H1 (cell line): ENCODE measurements around the gene EPB42. TPM values are rescaled to one million over a fixed set of nuclear protein-coding genes. Genes with fewer than 3 reads are reported as not detected.

ENCODE experiments used
- CTCF ChIA-PET: fragments of 300-600 bp; sonication (Branson Sonifier 250); formaldehyde crosslinking; loops from one replicate; lab custom pipeline; 2021; ENCODE audit not compliant: partially characterized antibody; lab: Charles Lee
- POLR2A ChIA-PET: fragments of 300-600 bp; sonication (Branson Sonifier 250); formaldehyde crosslinking; loops from one replicate; lab custom pipeline; 2021; ENCODE audit warnings: inconsistent platforms; ENCODE audit not compliant: partially characterized antibody; lab: Charles Lee
- DNase-seq, 2 experiments: peaks; one replicate each; pipeline versions ENCODE4 v3.0.0 to v3.0.0-alpha.2; 2010 to 2022; ENCODE audit warnings: low spot score in 2 of 2, low read depth in 1 of 2, mixed read lengths in 1 of 2
- FAIRE-seq: peaks from 2 replicates; lab custom pipeline; 2011; peaks lifted over from hg19 to GRCh38; lab: Jason Lieb, UNC
- H2AFZ ChIP-seq: 2 replicates; pipeline ENCODE4 v1.8.1; 2012; ENCODE audit warnings: low read length, inconsistent platforms
- H2AK5ac ChIP-seq: 2 replicates; pipeline ENCODE4 v1.6.1; 2013; ENCODE audit warnings: low read depth, low read length
- H2BK120ac ChIP-seq: replicated peaks from 2 replicates; pipeline ENCODE3; 2013; ENCODE audit warnings: low read depth, low read length, inconsistent platforms
- H2BK12ac ChIP-seq: 2 replicates; pipeline ENCODE4 v1.6.1; 2013; ENCODE audit warnings: low read depth, low read length
- H2BK15ac ChIP-seq: 2 replicates; pipeline ENCODE4 v1.6.1; 2013; ENCODE audit warnings: low read length
- H2BK20ac ChIP-seq: 2 replicates; pipeline ENCODE4 v1.6.1; 2013; ENCODE audit warnings: low read length
- H2BK5ac ChIP-seq: 2 replicates; pipeline ENCODE4 v1.6.1; 2013; ENCODE audit warnings: low read depth, low read length
- H3K14ac ChIP-seq: 2 replicates; pipeline ENCODE4 v1.6.1; 2013; ENCODE audit warnings: inconsistent platforms; ENCODE audit not compliant: insufficient read length
- H3K18ac ChIP-seq: 2 replicates; pipeline ENCODE4 v1.6.1; 2013; ENCODE audit warnings: low read length; ENCODE audit errors: extremely low read depth
- H3K23ac ChIP-seq: 2 replicates; pipeline ENCODE4 v1.6.1; 2013; ENCODE audit warnings: inconsistent platforms; ENCODE audit not compliant: insufficient read length
- H3K23me2 ChIP-seq: 2 replicates; pipeline ENCODE4 v1.6.1; 2013; ENCODE audit warnings: low read depth, low read length
- H3K27ac ChIP-seq: 2 replicates; pipeline ENCODE4 v1.6.1; 2011; ENCODE audit warnings: low read depth, low read length, inconsistent platforms
- H3K27me3 ChIP-seq, 4 experiments: replicated peaks in 1 of 4; 1 replicate in 1 of 4; 2 replicates in 3 of 4; pipeline versions ENCODE4 v1.6.1 to v1.8.1; 2011 to 2013; ENCODE audit warnings: low read length in 3 of 4, mild to moderate bottlenecking in 3 of 4, inconsistent platforms in 2 of 4, mixed read lengths in 2 of 4, moderate library complexity in 1 of 4; ENCODE audit not compliant: control insufficient read depth in 3 of 4, insufficient read depth in 3 of 4; ENCODE audit errors: extremely low read depth in 1 of 4
- H3K36me3 ChIP-seq, 4 experiments: 2 replicates each; pipeline versions ENCODE4 v1.6.1 to v1.8.1; 2011 to 2013; ENCODE audit warnings: mild to moderate bottlenecking in 4 of 4, low read length in 3 of 4, moderate library complexity in 2 of 4, control low read depth in 1 of 4, inconsistent platforms in 1 of 4; ENCODE audit not compliant: insufficient read depth in 4 of 4, control insufficient read depth in 2 of 4
- H3K4ac ChIP-seq: replicated peaks from 2 replicates; pipeline ENCODE3; 2013; ENCODE audit warnings: low read length, low read depth, mixed read lengths, inconsistent platforms; ENCODE audit not compliant: insufficient read length
- H3K4me1 ChIP-seq, 4 experiments: replicated peaks in 1 of 4; 1 replicate in 1 of 4; 2 replicates in 3 of 4; pipeline versions ENCODE4 v1.6.1 to v1.8.1; 2011 to 2013; ENCODE audit warnings: low read length in 3 of 4, inconsistent platforms in 2 of 4, mixed read lengths in 1 of 4; ENCODE audit not compliant: insufficient read depth in 4 of 4, control insufficient read depth in 3 of 4
- H3K4me2 ChIP-seq, 2 experiments: 2 replicates each; pipeline versions ENCODE4 v1.6.1 to v1.8.1; 2011 to 2013; ENCODE audit warnings: low read depth in 2 of 2, low read length in 2 of 2, control low read depth in 1 of 2, inconsistent platforms in 1 of 2, mild to moderate bottlenecking in 1 of 2; ENCODE audit not compliant: insufficient read depth in 1 of 2
- H3K4me3 ChIP-seq, 4 experiments: fragments of 200-600, 300-600 bp in 1 of 4; sonication (generic), shearing (Covaris generic), sonication (Bioruptor Twin) in 1 of 4; 2 replicates each; pipeline versions ENCODE4 v1.5.1 to v1.8.1; 2011 to 2016; ENCODE audit warnings: low read length in 4 of 4, low read depth in 3 of 4, control low read depth in 2 of 4, inconsistent platforms in 2 of 4, mild to moderate bottlenecking in 2 of 4, mixed read lengths in 1 of 4, moderate library complexity in 1 of 4; ENCODE audit not compliant: insufficient read depth in 2 of 4; ENCODE audit errors: extremely low read depth in 1 of 4
- H3K56ac ChIP-seq: replicated peaks from 2 replicates; pipeline ENCODE3; 2013; ENCODE audit warnings: low read depth, mild to moderate bottlenecking, mixed read lengths, low read length, inconsistent platforms; ENCODE audit not compliant: insufficient read length
- H3K79me1 ChIP-seq: 2 replicates; pipeline ENCODE4 v1.6.1; 2013; ENCODE audit warnings: low read depth, low read length, control low read depth
- H3K79me2 ChIP-seq, 2 experiments: 2 replicates each; pipeline versions ENCODE4 v1.6.1 to v1.8.1; 2012 to 2013; ENCODE audit warnings: low read length in 2 of 2, mild to moderate bottlenecking in 2 of 2, inconsistent platforms in 1 of 2; ENCODE audit not compliant: insufficient read depth in 2 of 2, control insufficient read depth in 1 of 2
- H3K9ac ChIP-seq, 4 experiments: replicated peaks in 1 of 4; 1 replicate in 1 of 4; 2 replicates in 3 of 4; pipeline versions ENCODE4 v1.6.1 to v1.8.1; 2011 to 2013; ENCODE audit warnings: low read depth in 3 of 4, low read length in 3 of 4, control low read depth in 2 of 4, mild to moderate bottlenecking in 2 of 4, moderate library complexity in 2 of 4, inconsistent platforms in 1 of 4; ENCODE audit errors: extremely low read depth in 1 of 4
- H3K9me3 ChIP-seq, 2 experiments: 2 replicates each; pipeline versions ENCODE4 v1.6.1 to v1.8.1; 2012 to 2013; ENCODE audit warnings: mild to moderate bottlenecking in 2 of 2, moderate library complexity in 2 of 2, control low read depth in 1 of 2, inconsistent platforms in 1 of 2, low read depth in 1 of 2, low read length in 1 of 2, mixed read lengths in 1 of 2; ENCODE audit not compliant: insufficient read depth in 2 of 2
- H4K20me1 ChIP-seq, 2 experiments: replicated peaks in 1 of 2; 2 replicates each; pipeline versions ENCODE3 to v1.8.1; 2011 to 2013; ENCODE audit warnings: inconsistent platforms in 2 of 2, low read length in 2 of 2, mild to moderate bottlenecking in 1 of 2; ENCODE audit not compliant: insufficient read depth in 2 of 2, control insufficient read depth in 1 of 2
- H4K5ac ChIP-seq: 2 replicates; pipeline ENCODE4 v1.6.1; 2013; ENCODE audit warnings: low read length, low read depth, mixed read lengths, inconsistent platforms; ENCODE audit not compliant: insufficient read length
- H4K8ac ChIP-seq: 2 replicates; pipeline ENCODE4 v1.8.0; 2013; ENCODE audit warnings: mild to moderate bottlenecking, moderate library complexity, low read length, inconsistent platforms; ENCODE audit not compliant: insufficient read depth; ENCODE audit errors: extremely low read depth
- H4K91ac ChIP-seq: replicated peaks from 2 replicates; pipeline ENCODE3; 2013; ENCODE audit warnings: low read length, mixed read lengths, inconsistent platforms; ENCODE audit not compliant: insufficient read length
- EZH2 ChIP-seq: fragments of 200-600 bp; sonication (generic); IDR thresholded peaks from 2 replicates; pipeline ENCODE4 v1.7.1; 2012; ENCODE audit warnings: low read depth, mild to moderate bottlenecking, moderate library complexity, low read length, inconsistent platforms; ENCODE audit not compliant: severe bottlenecking
- FOSL1 ChIP-seq: IDR thresholded peaks from 2 replicates; pipeline ENCODE4 v1.6.1; 2011; ENCODE audit warnings: mild to moderate bottlenecking, low read depth, low read length, moderate library complexity; ENCODE audit not compliant: insufficient read depth
- GTF2F1 ChIP-seq: IDR thresholded peaks from 2 replicates; pipeline ENCODE4 v1.6.1; 2012; ENCODE audit warnings: low read depth, low read length, improper control_type of control experiment, borderline replicate concordance
- KDM5A ChIP-seq: fragments of 200-600 bp; IDR thresholded peaks from 2 replicates; pipeline ENCODE4 v1.7.1; 2012; ENCODE audit warnings: mild to moderate bottlenecking, low read length, inconsistent platforms, mixed read lengths
- YY1 ChIP-seq: IDR thresholded peaks from 2 replicates; pipeline ENCODE4 v1.6.1; 2011; ENCODE audit warnings: low read depth, mild to moderate bottlenecking, low read length
- WGBS, 2 experiments: shearing (Covaris generic) in 1 of 2; methylation state at CpG; one replicate each; pipeline versions ENCODE4 v1.1.6 to v1.1.7; 2013 to 2015; ENCODE audit warnings: low lambda C conversion rate in 2 of 2, mixed read lengths in 2 of 2, inconsistent platforms in 1 of 2, low coverage in 1 of 2, missing lambda C conversion rate in 1 of 2; ENCODE audit not compliant: insufficient replicate concordance in 2 of 2, insufficient coverage in 1 of 2, insufficient read length in 1 of 2; ENCODE audit errors: extremely low coverage in 1 of 2, missing lambda C conversion rate in 1 of 2; 5-methylcytosine and 5-hydroxymethylcytosine counted together
- polyA plus RNA-seq, 7 experiments: library from polyadenylated mRNA; depleted of rRNA in 3 of 7; stranded (reverse) in 5 of 7; unstranded in 2 of 7; fragments of >200 nt in 5 of 7; fragments of 200-250 nt in 2 of 7; gene quantifications; 1 replicate in 5 of 7; 2 replicates in 1 of 7; 4 replicates in 1 of 7; pipeline versions ENCODE4 v1.2.1 to v1.2.3, GENCODE V29; 2011 to 2013; ENCODE audit warnings: missing spikeins in 2 of 7, mixed read lengths in 2 of 7
- total RNA-seq: library from RNA; stranded (reverse); fragmentation: NEBNext Ultra II Directional; extraction: Animal tissue kit (Norgen Biotek cat#: 25700); gene quantifications from 2 replicates; pipeline ENCODE4 v1.2.1, GENCODE V29; 2021
- TF ChIP-seq, protein P1 (sequence below), 3 experiments: IDR thresholded peaks; 1 replicate in 2 of 3; 2 replicates in 1 of 3; pipeline versions ENCODE4 v1.5.1 to v1.6.1; 2011; ENCODE audit warnings: low read length in 3 of 3, mild to moderate bottlenecking in 3 of 3, inconsistent platforms in 2 of 3, low read depth in 1 of 3, moderate library complexity in 1 of 3; ENCODE audit not compliant: insufficient read depth in 1 of 3; ENCODE audit errors: control extremely low read depth in 1 of 3

Gene EPB42
- total and polyA plus RNA-seq, 2 of the 8 experiments (the other 6 are each of a cell fraction or from before 2014, with no cell fraction given) = not detected

- DNase-seq (no peak), FAIRE-seq (no peak)
- Histone ChIP-seq H3K27me3 (peaks cover 0 to 2% (median 0%) of the 10 kb centered on the region in 4 experiments; a peak in 2 of 7 replicates), H2AK5ac (no peak overlapping the region), H3K18ac (no peak overlapping the region), H3K4me3 (no peak overlapping the region), H3K23me2 (peaks cover 1% of the 10 kb centered on the region; the same call in 1 of the 2 replicates)
- ChIA-PET CTCF (interaction anchor here (1.4 to 8.7 kb wide), 6 partner anchors 10 to 69 kb away, joined by 4 to 65 read pairs (median 10); no protein-coding TSS in a partner anchor), POLR2A (interaction anchor here (0.9 to 1.1 kb wide), 2 partner anchors 10 to 17 kb away, joined by 3 read pairs; no protein-coding TSS in a partner anchor)
- WGBS, 2 experiments = 91% methylated on average over 7 of the region's 7 CpGs; no CpG with 5 or more reads in 1 of the 2 experiments
- TF ChIP-seq YY1 (no peak), KDM5A (no peak), GTF2F1 (no peak), FOSL1 (no peak), EZH2 (no peak)
- TF ChIP-seq, protein P1, sequence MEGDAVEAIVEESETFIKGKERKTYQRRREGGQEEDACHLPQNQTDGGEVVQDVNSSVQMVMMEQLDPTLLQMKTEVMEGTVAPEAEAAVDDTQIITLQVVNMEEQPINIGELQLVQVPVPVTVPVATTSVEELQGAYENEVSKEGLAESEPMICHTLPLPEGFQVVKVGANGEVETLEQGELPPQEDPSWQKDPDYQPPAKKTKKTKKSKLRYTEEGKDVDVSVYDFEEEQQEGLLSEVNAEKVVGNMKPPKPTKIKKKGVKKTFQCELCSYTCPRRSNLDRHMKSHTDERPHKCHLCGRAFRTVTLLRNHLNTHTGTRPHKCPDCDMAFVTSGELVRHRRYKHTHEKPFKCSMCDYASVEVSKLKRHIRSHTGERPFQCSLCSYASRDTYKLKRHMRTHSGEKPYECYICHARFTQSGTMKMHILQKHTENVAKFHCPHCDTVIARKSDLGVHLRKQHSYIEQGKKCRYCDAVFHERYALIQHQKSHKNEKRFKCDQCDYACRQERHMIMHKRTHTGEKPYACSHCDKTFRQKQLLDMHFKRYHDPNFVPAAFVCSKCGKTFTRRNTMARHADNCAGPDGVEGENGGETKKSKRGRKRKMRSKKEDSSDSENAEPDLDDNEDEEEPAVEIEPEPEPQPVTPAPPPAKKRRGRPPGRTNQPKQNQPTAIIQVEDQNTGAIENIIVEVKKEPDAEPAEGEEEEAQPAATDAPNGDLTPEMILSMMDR (IDR thresholded peaks at IDR 0.05; ENCODE audit: control extremely low read depth in 1 of 3, insufficient read depth in 1 of 3, low read depth in 1 of 3, low read length in 3 of 3) = no peak
- TF ChIP-seq, all 59 proteins: peak for 0
- Histone ChIP-seq H3K56ac (no peak overlapping the region), H3K4ac (no peak overlapping the region), H3K23ac (no peak overlapping the region), H4K20me1 (no peaks in the 10 kb centered on the region), H2BK120ac (no peak overlapping the region), H4K91ac (no peak overlapping the region), H3K79me2 (no peaks in the 10 kb centered on the region), H4K5ac (no peak overlapping the region), H2BK5ac (no peak overlapping the region), H4K8ac (no peak overlapping the region), H2AFZ (no peak overlapping the region), H3K4me1 (peaks cover 0 to 3% (median 1%) of the 10 kb centered on the region in 4 experiments; a peak in 3 of 7 replicates), H3K9me3 (no peaks in the 10 kb centered on the region), H3K4me2 (no peak overlapping the region), H3K14ac (no peak overlapping the region), H3K79me1 (no peaks in the 10 kb centered on the region; the same call in 1 of the 2 replicates), H2BK15ac (no peak overlapping the region), H3K36me3 (no peaks in the 10 kb centered on the region), H2BK20ac (no peak overlapping the region), H3K27ac (no peak overlapping the region), H3K9ac (no peak overlapping the region), H2BK12ac (no peak overlapping the region)
Measured at GRCh38 chr15:43215961-43216360, 4.9 kb downstream of the EPB42 start.
